COLO668 (cell line): ENCODE results near the gene ZNF701.
"Not testable (repeated sequence)": the region's sequence is repeated elsewhere in the genome, so short reads cannot be mapped to it uniquely, and the experiment has no call there.

Experiments used
- DNase-seq: peaks from one replicate; lab custom pipeline; 2025; ENCODE audit not compliant: unreplicated experiment; lab: John Stamatoyannopoulos, UW

ZNF701 gene

DNA sequence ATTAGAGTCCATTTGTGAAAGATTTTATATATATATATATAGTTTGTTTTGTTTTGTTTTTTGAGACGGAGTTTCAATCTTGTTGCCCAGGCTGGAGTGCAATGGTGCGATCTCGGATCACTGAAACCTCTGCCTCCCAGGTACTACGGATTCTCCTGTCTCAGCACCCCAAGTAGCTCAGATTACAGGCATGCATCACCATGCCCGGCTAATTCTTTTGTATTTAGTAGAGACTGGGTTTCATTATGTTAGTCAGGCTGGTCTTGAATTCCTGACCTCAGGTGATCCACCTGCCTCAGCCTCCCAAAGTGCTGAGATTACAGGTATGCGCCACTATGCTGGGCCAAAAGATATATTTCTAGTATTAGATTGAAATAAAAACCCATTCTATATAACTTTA, 4.0 kb upstream of the ZNF701 start:
- no peak for DNase-seq

DNA sequence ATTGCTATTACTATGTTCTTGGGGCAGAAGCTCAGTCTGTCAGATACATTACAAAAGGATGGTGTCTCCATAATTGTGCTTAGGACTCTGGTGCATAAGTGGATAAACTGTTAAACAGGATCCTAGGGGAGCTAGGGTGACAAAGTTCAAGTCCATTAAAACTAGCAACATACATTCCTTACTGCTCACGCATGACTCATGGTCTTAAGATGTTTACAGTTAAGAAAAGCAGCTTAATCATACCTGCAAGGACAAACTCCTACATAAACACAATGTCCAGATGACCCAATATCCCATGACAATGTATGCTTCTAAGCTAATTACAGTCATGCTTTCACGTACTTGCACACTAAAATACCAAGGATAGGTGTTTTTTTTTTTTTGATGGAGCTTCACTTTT, 3.5 kb upstream of the ZNF701 start:
- DNase-seq, result no peak

DNA sequence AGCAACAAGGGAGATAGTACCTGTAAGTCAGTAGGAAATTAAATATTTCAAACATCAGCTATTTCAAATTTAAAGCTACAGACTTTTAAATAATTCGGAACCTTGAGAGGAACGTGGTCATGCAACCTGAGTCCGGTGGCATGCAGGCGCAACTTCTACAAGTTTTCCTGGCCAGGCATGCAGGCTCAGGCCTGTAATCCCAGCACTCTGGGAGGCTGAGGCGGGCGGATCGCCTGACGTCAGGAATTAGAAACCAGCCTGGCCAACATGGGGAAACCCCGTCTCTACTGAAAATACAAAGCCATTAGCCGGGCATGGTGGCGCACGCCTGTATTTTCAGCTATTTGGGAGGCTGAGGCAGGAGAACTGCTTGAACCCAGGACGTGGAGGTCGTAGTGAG, 2.2 kb upstream of the ZNF701 start:
- DNase-seq, result no peak

DNA sequence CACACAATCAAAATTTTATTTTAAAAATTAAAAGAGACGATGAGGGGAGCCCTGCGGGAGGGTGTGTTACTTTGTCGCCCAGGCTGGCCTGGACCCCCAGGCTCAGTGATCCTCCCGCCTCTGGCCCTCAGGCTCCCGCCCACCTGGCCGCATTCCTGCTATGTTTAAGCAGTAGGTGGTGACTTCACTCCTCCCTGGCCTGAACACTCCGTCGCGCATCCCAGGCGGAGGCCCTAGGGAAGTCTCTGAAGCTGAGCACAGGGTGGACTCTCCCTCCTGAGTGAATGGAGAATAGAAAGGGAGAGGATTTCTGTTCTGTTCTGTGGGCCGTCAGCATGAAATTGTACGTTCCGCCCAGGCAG, 468 bp upstream of the ZNF701 start:
- peak; percentile 36 for DNase-seq

DNA sequence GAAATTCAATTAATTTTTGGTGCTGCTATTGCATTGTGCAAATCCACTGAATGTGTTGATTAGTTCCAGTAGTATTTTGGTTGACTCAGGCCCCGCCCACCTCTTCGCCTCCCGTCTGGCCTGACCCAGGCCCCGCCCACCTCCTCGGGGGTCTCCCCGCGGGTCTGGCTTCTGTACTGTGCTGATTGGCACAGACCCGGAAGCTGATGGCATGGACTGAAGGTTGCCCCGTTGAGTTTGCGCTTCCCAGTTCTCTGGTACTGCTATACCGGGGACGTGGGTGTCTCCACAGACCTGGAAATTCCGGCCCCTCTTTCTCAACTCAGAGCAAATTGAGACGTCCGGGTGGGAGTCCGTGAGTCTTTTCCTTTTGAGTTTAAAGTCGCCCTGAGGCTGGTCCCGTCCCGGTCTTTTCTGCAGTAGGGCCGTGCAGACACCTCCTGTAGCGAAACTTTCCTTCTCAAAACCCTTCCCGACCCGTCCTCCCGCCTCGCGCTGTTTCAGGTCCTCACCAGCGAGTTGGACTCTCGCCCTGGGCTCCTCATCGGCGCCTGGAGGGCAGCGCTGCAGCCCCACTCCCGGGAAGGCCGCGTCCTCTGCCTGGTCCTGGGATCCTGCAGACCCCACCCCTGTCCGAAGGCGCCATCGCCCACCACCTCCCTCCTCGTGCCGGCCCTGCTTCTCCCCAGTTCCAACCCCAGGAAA, 14.8 kb downstream of the ZNF701 start:
- DNase-seq, result no peak

DNA sequence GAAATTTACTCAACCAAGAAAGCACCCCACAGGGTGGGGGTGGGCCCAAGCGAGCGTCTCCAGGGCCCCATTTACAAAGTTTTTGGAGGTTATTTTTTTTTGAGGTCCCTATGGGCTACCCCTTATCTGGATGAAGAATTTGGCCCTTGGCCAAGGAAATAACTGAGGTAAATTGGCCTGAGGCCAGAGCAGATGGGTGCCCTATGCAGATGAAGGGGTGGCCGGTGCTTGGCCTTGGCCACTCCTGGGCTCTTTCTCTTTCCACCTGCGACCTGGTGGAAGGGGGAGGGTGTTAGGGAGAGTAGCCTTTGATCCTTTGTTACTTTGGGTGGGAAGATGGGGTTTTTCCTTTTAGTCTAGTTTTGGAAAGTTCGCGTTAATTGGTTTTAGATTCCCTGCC, 15.5 kb downstream of the ZNF701 start:
- no peak for DNase-seq

DNA sequence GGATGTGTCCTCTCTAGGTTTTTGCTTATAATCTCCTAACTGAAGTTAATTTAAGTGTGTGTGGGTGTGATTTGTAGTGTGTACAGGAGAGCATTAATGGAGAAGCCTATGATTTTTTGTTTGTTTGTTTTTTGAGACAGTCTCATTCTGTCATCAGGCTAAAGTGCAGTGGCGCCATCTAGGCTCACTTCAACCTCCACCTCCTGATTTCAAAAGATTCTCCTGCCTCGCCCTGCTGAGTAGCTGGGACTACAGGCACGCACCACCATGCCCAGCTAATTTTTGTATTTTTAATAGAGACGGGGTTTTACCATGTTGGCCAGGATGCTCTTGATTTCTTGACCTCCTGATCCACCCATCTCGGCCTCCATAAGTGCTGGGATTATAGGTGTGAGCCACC, 20.6 kb downstream of the ZNF701 start:
- DNase-seq, result peak; percentile 3

DNA sequence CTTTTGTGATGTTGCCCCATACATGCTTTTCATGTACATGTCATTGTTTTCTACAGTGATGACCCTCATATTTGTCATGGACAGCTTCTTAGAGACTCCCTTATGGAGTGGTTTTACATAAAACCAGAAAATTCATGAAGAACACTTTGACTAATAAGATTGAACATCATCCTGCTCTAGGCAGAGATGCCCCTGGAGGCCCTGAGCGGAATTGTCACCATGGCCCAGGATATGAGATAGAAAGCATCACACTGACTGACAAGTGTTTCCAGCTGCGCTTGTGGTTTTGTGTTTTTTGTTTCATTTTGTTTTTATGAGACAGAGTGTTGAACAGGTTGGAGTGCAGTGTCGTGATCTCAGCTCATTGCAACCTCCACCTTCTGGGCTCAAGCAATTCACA, 22.2 kb downstream of the ZNF701 start:
- DNase-seq, result no peak

DNA sequence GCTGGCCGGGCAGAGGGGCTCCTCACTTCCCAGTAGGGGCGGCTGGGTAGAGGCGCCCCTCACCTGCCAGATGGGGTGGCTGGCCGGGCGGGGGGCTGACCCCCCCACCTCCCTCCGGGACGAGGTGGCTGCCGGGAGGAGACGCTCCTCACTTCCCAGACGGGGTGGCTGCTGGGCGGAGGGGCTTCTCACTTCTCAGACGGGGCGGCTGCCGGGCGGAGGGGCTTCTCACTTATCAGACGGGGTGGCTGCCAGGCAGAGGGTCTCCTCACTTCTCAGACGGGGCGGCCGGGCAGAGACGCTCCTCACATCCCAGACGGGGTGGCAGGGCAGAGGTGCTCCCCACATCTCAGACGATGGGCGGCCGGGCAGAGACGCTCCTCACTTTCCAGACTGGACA, 23.4 kb downstream of the ZNF701 start:
- not testable (repeated sequence) for DNase-seq

DNA sequence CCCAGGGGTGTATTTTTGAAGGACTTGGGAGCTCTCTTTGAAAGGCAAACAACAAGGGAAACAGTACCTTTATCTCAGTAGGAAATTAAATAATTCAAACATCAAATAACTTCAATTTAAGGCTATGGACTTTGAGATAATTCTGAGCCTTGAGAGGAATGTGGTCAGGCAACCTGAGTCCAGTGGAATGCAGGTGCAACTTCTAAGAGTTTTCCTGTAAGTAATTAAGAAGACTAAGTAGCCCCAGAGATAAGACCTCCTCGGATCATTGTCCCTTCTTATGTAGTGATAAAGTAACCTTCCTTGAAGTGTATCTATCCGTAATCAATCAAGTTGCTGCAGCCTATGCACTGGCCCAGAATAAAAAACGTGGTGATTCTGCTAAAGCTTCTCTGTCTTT, 29.2 kb downstream of the ZNF701 start:
- DNase-seq, result no peak

DNA sequence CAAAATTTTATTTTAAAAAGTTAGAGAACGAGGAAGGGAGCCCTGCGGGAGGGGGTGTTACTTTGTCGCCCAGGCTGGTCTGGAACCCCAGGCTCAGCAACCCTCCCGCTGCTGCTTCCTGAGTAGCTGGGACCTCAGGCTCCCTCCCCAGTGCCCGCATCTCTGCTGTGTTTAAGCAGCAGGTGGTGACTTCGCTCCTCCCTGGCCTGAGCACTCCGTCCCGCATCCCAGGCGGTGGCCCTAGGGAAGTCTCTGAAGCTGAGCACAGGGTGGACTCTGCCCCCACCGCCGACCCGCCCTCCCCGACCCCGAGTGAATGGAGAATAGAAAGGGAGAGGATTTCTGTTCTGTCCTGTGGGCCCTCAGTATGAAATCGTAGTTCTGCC, 30.5 kb downstream of the ZNF701 start:
- DNase-seq, result peak; percentile 67

DNA sequence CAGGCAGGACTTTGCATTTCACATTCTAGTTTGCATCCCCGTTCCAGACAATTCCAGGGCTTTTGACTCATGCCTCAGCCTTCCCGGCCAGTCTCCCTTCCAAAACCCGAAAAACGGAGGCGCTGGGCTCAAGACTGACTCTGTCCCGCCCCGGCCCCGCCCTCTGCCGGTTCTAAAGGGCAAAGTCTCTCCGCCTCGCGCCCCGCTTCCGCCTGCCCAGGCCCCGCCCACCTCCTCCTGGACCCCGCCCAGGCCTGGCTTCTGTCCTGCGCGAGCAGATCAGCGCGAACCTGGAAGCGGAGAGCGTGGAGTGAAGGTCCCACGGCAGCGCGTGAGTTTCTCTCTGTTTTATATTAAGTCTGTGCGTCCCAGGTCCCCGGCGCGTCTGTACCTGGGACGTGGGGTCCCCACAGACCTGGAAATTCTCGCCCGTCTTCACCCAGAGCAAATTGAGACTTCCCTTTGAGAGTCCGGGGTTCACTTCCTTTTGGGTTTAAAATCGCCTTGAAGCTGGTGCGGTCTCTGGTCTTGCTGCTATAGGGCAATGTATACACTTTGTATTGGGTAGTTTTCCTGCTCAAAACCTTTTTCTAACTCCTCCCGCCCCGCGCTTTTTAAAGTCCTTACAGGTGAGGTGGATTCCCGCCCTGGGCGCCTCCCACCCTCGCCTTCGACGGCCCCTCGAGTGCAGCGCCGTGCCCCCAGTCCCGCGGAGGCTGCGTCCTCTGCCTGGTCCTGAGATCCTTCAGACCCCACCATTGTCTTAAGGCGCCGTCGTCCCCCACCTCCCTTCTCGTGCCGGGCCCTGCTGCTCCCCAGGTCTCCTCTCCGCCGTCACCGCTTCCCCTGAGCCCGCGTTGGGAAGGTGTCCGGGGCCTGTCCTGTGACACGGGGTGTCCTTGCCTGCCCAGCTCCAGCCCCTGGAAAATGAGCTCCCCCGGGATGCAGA, 31.2 kb downstream of the ZNF701 start:
- DNase-seq, result peak; percentile 94

DNA sequence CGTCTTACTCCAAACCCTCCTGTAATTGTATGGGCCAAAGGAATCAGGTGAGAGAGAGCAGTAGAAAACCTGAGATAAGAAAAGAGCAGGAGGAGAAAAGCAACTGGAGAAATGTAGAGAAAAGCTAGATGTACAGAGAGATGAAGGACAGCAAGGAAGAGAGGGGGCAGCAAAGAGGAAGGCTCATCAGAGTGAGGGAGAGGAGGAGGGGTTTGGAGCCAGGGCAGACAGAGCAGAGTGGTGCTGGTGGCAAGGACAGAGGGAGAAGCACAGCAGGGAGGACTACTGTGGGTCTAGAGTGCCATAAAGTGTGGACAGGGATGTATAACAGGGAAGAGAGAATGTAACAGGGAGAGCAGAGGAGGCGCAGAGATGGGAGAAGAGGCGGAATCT, 31.9 kb downstream of the ZNF701 start:
- DNase-seq, result not testable (repeated sequence)

DNA sequence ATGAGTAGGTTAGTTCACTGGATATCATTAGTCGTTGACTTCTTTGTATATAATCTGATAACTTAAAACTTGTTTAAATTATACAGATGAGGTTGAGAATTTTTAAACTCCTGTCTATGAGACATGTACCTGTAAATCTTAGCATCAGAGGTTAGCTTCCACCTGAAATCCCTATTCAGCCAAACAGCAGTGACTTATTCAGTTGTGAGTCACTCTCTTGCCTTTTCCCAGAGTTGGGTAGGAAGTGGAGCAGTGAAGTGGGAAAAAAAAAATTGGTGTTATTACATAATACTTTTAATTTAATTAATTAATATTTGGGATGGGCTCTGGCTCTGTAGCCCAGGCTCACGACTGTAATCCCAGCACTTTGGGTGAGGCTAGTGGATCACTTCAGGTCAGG, 32.9 kb downstream of the ZNF701 start:
- DNase-seq, result no peak

DNA sequence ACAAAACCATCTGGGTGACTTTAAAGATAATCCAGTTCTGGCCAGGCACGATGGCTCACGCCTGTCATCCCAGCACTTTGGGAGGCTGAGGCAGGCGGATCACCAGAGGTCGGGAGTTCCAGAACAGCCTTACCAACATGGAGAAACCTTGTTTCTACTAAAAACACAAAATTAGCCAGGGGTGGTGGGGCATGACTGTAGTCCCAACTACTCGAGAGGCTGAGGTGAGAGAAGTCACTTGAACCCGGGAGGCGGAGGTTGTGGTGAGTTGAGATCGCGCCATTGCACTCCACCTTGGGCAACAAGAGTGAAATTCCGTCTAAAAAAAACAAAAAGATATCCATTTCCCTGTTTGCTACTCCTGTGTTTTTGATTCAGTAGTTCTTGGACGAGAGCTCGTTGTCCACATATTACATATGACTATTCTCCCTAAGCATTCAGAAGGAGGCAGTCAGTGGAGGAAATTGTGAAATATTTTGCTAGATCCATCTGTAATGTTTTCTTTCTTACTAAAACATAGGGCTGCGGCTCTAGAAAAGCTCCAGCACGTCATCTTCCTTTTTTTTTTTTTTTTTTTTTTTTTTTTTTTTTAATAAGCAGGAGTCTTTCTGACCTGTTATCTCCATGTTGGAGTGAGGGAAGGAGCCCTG, 33.6 kb downstream of the ZNF701 start:
- DNase-seq, result no peak

DNA sequence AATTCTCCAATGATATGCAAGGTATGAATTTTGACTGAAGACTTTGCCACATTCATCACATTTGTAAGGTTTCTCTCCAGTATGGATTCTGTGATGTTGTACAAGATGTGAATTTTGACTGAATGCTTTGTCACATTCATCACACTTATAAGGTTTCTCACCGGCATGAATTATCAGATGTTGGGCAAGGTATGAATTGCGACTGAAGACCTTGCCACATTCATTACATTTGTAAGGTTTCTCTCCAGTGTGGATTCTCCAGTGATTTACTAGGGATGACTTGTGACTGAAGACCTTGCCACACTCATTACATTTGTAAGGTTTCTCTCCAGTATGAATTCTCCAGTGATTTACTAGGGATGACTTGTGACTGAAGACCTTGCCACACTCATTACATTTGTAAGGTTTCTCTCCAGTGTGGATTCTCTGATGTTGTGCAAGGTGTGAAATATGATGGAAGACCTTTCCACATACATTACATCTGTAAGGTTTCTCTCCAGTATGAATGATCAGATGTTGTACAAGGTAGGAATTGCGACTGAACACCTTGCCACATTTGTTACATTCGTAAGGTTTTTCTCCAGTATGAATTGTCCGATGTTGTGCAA, 43.3 kb downstream of the ZNF701 start:
- no peak for DNase-seq

DNA sequence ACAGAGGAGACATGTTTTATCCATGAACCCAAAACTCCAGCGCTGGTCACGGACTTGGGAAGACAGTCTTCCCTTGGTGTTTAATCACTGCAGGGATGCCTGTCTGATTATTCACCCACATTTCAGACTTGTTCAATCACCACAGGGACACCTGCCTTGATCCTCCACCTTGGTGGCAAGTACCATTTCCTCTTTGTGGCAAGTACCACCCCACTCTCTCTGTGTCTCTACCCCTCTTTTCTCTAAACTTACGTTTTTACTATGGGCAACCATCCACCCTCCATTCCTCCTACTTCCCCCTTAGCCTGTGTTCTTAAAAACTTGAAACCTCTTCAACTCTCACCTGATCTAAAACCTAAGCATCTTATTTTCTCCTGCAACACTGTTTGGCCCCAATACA, 51.3 kb downstream of the ZNF701 start:
- no peak for DNase-seq

DNA sequence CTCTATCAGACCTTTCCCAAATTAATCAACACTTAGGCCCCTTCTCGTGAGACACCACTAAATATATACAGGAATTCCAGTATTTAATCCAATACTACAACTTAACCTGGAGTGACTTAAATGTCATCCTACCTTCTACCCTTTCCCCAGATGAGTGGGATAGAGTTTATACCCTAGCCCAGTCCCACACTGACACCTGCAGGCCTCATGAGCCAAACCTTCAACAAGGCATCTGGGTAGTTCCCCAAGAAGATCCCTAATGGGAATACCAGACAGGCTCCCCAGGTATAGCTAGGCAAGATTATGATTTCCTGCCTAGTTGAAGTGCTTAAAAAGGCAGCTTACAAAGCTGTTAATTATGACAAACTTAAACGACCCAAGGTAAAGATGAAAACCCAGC, 52.2 kb downstream of the ZNF701 start:
- no peak for DNase-seq

DNA sequence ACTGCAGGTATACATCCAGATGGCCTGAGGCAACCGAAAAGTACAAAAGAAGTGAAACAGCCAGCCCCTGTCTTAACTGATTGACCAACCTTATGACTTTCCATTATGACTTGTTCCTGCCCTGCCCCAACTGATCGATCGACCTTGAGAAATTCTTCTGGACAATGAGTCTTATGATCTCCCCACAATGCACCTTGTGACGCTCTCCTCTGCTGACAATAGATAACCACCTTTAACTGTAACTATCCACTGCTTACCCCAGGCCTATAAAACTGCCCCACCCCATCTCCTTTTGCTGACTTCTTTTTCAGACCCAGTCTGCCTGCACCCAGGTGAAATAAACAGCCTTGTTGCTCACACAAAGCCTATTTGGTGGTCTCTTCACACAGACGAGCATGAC, 56.8 kb downstream of the ZNF701 start:
- no peak for DNase-seq

DNA sequence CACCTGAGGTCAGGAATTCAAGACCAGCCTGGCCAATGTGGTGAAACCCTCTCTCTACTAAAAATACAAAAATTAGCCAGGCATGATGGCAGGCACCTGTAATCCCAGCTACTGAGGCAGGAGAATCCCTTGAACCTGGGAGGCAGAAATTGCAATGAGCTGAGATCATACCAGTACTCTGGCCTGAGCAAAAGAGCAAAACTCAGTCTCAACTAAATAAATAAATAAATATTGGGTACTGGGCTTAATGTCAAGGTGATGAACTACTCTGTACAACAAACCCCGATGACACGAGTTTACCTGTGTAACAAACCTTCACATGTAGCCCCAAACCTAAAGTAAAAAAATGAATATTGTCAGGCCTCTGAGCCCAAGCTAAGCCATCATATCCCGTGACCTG, 57.4 kb downstream of the ZNF701 start:
- DNase-seq, result not testable (repeated sequence)

DNA sequence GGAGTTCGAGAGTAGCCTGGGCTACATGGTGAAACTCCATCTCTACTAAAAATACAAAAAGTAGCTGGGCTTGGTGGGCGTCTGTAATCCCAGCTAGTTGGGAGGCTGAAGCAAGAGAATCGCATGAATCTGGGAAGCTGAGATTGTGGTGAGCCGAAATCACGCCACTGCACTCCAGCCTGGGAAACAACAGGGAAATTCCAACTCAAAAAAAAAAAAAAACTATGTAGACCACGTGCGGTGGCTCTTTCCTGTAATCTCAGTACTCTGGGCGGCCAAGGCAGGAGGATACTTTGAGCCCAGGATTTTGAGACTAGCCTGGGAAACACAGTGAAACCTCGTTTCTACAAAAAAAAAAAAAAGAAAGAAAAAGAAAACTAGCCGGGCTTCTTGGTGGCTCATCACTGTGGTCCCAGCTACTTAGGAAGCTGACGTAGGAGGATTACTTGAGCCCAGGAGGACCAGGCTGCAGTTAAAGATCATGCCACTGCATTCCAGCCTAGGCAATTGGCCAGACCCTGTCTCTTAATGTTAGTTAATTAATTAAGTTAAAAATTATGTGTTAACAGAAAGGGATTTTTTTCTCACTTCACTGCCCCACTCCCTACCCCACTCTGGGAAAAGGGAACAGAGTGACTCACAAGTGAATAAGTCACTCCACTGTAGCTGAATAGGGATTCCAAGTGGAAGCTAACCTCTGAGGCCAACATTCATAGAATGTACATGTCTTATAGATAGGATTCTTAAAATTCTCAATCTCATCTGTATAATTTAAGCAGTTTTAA, 65.9 kb downstream of the ZNF701 start:
- DNase-seq, result no peak
